ENCODE data around the gene YIF1A. TPM values are rescaled to one million over a fixed set of nuclear protein-coding genes. Genes with fewer than 3 reads are reported as not detected.

YIF1A gene
- total and polyA plus RNA-seq, 2 of the 4 experiments (the other 2 are of a cell fraction): 128 to 207 TPM

DNA sequence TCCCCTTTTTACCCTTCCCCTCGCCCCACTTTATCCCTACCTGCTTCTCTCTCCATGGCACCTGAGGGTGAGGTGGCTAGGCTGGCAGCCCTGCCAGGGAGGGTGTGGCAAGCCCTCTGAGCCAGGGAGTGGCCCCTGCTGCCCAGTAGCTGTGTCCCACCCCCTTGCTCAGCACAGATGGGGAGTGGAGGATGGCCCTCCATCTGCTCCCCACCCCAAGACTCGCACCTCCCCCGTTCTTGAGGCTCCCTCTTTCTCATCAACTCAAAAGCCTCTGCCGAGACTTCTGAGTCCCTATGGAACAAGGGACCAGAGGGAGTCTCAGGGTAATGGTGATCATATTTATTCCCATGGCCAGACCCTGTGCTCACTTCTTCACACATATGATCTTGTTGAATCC lies 4.4 kb upstream of the YIF1A start:
- DNase-seq (no peak), ATAC-seq (ENCODE audit: low read depth) (no peak)
- no peak overlapping the region for H3K23ac ChIP-seq (ENCODE audit: low read depth, low read length)
- no peak overlapping the region for H2BK5ac ChIP-seq (ENCODE audit: low read depth, low read length, poor library complexity, severe bottlenecking)
- H2BK15ac ChIP-seq (ENCODE audit: low read depth, low read length): no peak overlapping the region
- H3K4me2 ChIP-seq (ENCODE audit: low read depth, low read length): no peak overlapping the region
- H2AK9ac ChIP-seq (replicated peaks; ENCODE audit: low read depth, low read length, poor library complexity): no peak overlapping the region
- H3K27ac ChIP-seq (ENCODE audit: insufficient read depth, low read length): no peak overlapping the region
- no peak overlapping the region for H2BK120ac ChIP-seq (ENCODE audit: low read depth, low read length)
- peaks cover 4% of the 10 kb centered on the region; the same call in 1 of the 2 replicates for H3K4me1 ChIP-seq (ENCODE audit: control insufficient read depth, insufficient read depth, low read length)
- no peak overlapping the region for H4K91ac ChIP-seq (ENCODE audit: insufficient read depth, low read depth, low read length)
- H3K56ac ChIP-seq (ENCODE audit: extremely low read depth, insufficient read depth, low read length): no peak overlapping the region
- H3K18ac ChIP-seq (ENCODE audit: low read depth, low read length): no peak overlapping the region
- no peaks in the 10 kb centered on the region for H4K20me1 ChIP-seq (ENCODE audit: insufficient read depth, low read length)
- H3K36me3 ChIP-seq (ENCODE audit: control insufficient read depth, insufficient read depth, low read length): no peaks in the 10 kb centered on the region
- in situ Hi-C loops (cut with MboI; ENCODE audit: low sequenced_read_pairs): no loop called here
- WGBS, 2 experiments (ENCODE audit: extremely low coverage in 2 of 2, insufficient read length in 1 of 2): no CpG with 5 or more reads among the region's 4 CpGs
- H3K4me3 ChIP-seq (ENCODE audit: insufficient read depth, low read depth, low read length): no peak overlapping the region
- H3K9me1 ChIP-seq (ENCODE audit: insufficient read depth, low read length): peaks cover 7% of the 10 kb centered on the region; the same call in 1 of the 2 replicates
- ChIA-PET CTCF (no interaction called here), POLR2A (ENCODE audit: unreplicated experiment) (no interaction called here)
- no peak overlapping the region for H2AK5ac ChIP-seq (ENCODE audit: low read depth, low read length)
- H3K79me1 ChIP-seq (ENCODE audit: low read depth in 1 of 2, low read length in 2 of 2): peaks cover 0 to 3% of the 10 kb centered on the region in 2 experiments; a peak in 3 of 4 replicates
- dilution Hi-C loops (cut with HindIII; ENCODE audit: low sequenced_read_pairs, unreplicated experiment): no loop called here
- intact Hi-C loops (cut with micrococcal nuclease): no loop called here
- no peak overlapping the region for H2AFZ ChIP-seq (replicated peaks; ENCODE audit: low read length, poor library complexity)
- no peaks in the 10 kb centered on the region for H3K9me3 ChIP-seq (ENCODE audit: control insufficient read depth, insufficient read depth, low read length)
- no peak overlapping the region for H4K5ac ChIP-seq (ENCODE audit: low read depth, low read length)
- H4K8ac ChIP-seq (ENCODE audit: low read depth in 2 of 2, low read length in 2 of 2): no peak overlapping the region
- H3K14ac ChIP-seq (replicated peaks; ENCODE audit: low read depth, low read length): no peak overlapping the region
- no peak for TF ChIP-seq CHD1 (IDR thresholded peaks at IDR 0.05; ENCODE audit: low read depth, low read length)
- TF ChIP-seq MAZ (IDR thresholded peaks at IDR 0.05; ENCODE audit: borderline replicate concordance, low read depth, low read length): no peak
- TF ChIP-seq MAFK (IDR thresholded peaks at IDR 0.05; ENCODE audit: low read depth, low read length): no peak
- no peak for TF ChIP-seq BHLHE40 (IDR thresholded peaks at IDR 0.05; ENCODE audit: low read depth, low read length)
- TF ChIP-seq, protein P1, sequence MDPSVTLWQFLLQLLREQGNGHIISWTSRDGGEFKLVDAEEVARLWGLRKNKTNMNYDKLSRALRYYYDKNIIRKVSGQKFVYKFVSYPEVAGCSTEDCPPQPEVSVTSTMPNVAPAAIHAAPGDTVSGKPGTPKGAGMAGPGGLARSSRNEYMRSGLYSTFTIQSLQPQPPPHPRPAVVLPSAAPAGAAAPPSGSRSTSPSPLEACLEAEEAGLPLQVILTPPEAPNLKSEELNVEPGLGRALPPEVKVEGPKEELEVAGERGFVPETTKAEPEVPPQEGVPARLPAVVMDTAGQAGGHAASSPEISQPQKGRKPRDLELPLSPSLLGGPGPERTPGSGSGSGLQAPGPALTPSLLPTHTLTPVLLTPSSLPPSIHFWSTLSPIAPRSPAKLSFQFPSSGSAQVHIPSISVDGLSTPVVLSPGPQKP (IDR thresholded peaks at IDR 0.05; ENCODE audit: borderline replicate concordance, low read depth, low read length): no peak
- no peak for TF ChIP-seq RCOR1 (IDR thresholded peaks at IDR 0.05; ENCODE audit: insufficient replicate concordance, low read length)
- no peak for TF ChIP-seq RFX5 (IDR thresholded peaks at IDR 0.05; ENCODE audit: low read depth, low read length)
- no peak for TF ChIP-seq MXI1 (IDR thresholded peaks at IDR 0.05; ENCODE audit: borderline replicate concordance, low read depth, low read length)
- TF ChIP-seq NFE2L2 (IDR thresholded peaks at IDR 0.05; ENCODE audit: low read depth, low read length): no peak
- TF ChIP-seq FOS (IDR thresholded peaks at IDR 0.05; ENCODE audit: low read depth, low read length): no peak
- no peak for TF ChIP-seq POLR2A (IDR thresholded peaks at IDR 0.05; ENCODE audit: low read depth, low read length)
- TF ChIP-seq, protein P2, sequence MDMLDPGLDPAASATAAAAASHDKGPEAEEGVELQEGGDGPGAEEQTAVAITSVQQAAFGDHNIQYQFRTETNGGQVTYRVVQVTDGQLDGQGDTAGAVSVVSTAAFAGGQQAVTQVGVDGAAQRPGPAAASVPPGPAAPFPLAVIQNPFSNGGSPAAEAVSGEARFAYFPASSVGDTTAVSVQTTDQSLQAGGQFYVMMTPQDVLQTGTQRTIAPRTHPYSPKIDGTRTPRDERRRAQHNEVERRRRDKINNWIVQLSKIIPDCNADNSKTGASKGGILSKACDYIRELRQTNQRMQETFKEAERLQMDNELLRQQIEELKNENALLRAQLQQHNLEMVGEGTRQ (IDR thresholded peaks at IDR 0.05; ENCODE audit: low read depth, low read length): no peak
- TF ChIP-seq, protein P3, sequence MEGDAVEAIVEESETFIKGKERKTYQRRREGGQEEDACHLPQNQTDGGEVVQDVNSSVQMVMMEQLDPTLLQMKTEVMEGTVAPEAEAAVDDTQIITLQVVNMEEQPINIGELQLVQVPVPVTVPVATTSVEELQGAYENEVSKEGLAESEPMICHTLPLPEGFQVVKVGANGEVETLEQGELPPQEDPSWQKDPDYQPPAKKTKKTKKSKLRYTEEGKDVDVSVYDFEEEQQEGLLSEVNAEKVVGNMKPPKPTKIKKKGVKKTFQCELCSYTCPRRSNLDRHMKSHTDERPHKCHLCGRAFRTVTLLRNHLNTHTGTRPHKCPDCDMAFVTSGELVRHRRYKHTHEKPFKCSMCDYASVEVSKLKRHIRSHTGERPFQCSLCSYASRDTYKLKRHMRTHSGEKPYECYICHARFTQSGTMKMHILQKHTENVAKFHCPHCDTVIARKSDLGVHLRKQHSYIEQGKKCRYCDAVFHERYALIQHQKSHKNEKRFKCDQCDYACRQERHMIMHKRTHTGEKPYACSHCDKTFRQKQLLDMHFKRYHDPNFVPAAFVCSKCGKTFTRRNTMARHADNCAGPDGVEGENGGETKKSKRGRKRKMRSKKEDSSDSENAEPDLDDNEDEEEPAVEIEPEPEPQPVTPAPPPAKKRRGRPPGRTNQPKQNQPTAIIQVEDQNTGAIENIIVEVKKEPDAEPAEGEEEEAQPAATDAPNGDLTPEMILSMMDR (conservative IDR thresholded peaks at IDR 0.05; ENCODE audit: low read depth, low read length): no peak
- no peak for TF ChIP-seq RAD21 (IDR thresholded peaks at IDR 0.05; ENCODE audit: low read length)
- BruUV-seq (replicated peaks): no TSS peak
- no peak overlapping the region for H3K4ac ChIP-seq (ENCODE audit: low read depth, low read length)
- no peak overlapping the region for H3K9ac ChIP-seq (ENCODE audit: low read depth, low read length)
- no peak overlapping the region for H2BK20ac ChIP-seq (ENCODE audit: low read depth, low read length)
- peaks cover 52% of the 10 kb centered on the region for H3K27me3 ChIP-seq (ENCODE audit: control insufficient read depth, insufficient read depth, low read length)
